Measurements from ENCODE around the gene TNFSF9. TPM values are rescaled to one million over a fixed set of nuclear protein-coding genes. Genes with fewer than 3 reads are reported as not detected.
A peak's percentile ranks its signal among the peaks of the same experiment; 100 is the strongest.

The TNFSF9 gene, protein sequence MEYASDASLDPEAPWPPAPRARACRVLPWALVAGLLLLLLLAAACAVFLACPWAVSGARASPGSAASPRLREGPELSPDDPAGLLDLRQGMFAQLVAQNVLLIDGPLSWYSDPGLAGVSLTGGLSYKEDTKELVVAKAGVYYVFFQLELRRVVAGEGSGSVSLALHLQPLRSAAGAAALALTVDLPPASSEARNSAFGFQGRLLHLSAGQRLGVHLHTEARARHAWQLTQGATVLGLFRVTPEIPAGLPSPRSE
- total RNA-seq = 1 to 10 TPM in 2 of 4 donors, not detected in 2; 1.1 to 1.8 TPM

DNA sequence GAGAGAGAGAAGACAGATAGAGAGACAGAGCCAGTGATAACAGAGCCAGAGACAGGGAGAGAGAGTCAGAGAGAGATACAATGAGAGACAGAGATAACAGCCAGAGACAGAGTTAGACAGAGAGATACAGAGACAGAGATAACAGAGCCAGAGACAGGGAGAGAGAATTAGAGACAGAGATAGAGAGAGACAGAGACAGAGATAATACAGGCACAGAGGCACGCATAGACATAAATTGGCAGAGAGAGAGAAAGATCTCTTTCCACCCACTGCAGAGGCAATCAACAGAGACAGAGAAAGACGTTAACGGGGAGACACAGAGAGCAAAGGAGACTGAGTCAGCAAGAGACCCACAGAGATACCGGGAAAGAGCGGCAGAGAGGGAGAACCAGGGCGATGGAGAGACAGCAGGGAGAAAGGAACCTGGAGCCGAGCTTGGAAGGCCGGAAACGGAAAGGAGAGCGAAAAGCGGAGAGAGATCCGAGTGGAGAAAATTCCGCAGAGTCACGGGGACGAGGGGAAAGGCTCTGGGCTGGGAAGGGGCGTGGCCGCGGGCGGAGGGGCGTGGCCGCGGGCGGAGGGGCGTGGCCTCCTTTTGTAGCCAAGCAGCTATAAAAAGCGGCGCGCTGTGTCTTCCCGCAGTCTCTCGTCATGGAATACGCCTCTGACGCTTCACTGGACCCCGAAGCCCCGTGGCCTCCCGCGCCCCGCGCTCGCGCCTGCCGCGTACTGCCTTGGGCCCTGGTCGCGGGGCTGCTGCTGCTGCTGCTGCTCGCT, at the start of gene TNFSF9:
TNFSF9 (plus strand) TSS at position 641 of the 777 bp plus-strand sequence; CDS start at position 652, 11 bp downstream.
- ATAC-seq = peak; percentile 95
- peak; percentile 82 to 85 for DNase-seq
- Histone ChIP-seq H3K36me3 (no peaks in the 10 kb centered on the region), H3K9me3 (no peaks in the 10 kb centered on the region), H3K4me1 (peaks cover 25 to 29% of the 10 kb centered on the region in 2 donors), H3K4me3 (peak within 1 kb of the TSS; percentile 67 to 75 (median 74)), H3K27me3 (peaks cover 8 to 23% (median 10%) of the 10 kb centered on the region in 3 donors), H3K27ac (peak within 1 kb of the TSS; percentile 74 to 90 (median 86))
- in situ Hi-C loops (cut with MboI; ENCODE audit: low sequenced_read_pairs in 4 of 4) = no loop called here
- peak; percentile 82 to 92 for TF ChIP-seq POLR2A (IDR thresholded peaks at IDR 0.05)
- TF ChIP-seq, protein P1, sequence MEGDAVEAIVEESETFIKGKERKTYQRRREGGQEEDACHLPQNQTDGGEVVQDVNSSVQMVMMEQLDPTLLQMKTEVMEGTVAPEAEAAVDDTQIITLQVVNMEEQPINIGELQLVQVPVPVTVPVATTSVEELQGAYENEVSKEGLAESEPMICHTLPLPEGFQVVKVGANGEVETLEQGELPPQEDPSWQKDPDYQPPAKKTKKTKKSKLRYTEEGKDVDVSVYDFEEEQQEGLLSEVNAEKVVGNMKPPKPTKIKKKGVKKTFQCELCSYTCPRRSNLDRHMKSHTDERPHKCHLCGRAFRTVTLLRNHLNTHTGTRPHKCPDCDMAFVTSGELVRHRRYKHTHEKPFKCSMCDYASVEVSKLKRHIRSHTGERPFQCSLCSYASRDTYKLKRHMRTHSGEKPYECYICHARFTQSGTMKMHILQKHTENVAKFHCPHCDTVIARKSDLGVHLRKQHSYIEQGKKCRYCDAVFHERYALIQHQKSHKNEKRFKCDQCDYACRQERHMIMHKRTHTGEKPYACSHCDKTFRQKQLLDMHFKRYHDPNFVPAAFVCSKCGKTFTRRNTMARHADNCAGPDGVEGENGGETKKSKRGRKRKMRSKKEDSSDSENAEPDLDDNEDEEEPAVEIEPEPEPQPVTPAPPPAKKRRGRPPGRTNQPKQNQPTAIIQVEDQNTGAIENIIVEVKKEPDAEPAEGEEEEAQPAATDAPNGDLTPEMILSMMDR (IDR thresholded peaks at IDR 0.05 in 4 of 5, conservative IDR thresholded peaks at IDR 0.05 in 1 of 5) = no peak
- intact Hi-C loops (cut with DNase I; ENCODE audit: low total_unique reads) = loop anchor here (2.0 to 5.0 kb wide), 3 partner anchors 14 to 207 kb away; partner anchors contain the start of genes GPR108, SLC25A23 and TRIP10

DNA sequence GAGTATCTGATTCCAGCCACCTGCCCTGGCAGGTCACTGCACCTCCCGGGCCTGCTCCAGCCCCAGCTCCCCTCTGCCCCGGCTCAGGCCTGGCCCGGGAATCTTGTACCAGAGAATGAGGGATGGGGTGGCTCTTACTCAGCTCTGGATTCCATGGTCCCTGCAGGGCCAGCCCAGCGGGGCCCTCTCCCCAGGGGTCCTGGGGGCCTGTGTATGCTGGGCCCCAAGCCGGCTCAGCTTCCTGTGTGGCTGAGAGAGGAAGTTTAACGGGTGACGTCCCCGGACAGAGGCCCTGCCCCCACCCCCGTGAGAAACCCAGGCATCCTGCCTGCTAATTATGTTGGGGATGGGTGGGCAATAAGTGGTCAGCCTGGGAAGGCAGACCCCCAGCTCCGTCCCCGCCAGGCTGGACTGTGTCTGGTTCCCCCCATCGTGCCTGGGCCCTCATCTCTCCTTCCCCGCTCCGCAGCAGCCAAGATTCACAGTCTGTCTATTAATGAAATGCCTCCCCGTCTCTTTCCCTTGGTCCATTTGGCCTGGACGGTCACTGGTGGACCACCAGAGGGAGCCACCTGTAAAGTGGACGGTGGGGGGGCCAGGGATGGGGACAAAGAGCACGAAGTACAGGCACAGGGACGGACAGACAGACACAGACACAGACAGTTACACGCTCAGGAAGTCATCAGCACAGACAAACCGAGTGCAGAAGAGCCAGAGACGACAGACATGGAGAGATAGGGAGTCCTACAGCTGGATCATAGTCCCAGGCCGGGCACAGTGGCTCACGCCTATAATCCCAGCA, 49.1 kb upstream of the TNFSF9 start, which contains the start of gene DENND1C:
DENND1C (minus strand) TSS at position 247 of the 802 bp plus-strand sequence; CDS start at position 155, 92 bp downstream.
- no peak for TF ChIP-seq POLR2A (IDR thresholded peaks at IDR 0.05)
- TF ChIP-seq, protein P1 (IDR thresholded peaks at IDR 0.05 in 4 of 5, conservative IDR thresholded peaks at IDR 0.05 in 1 of 5) = peak in 3 of 5 experiments; percentile 21 to 36 (median 26)
- Histone ChIP-seq H3K9me3 (no peaks in the 10 kb centered on the region), H3K4me3 (peak within 1 kb of the TSS in 2 of 4 donors; percentile 13 to 28), H3K27ac (no peak within 1 kb of the TSS), H3K4me1 (no peaks in the 10 kb centered on the region), H3K27me3 (peaks cover 6 to 20% (median 20%) of the 10 kb centered on the region in 3 donors), H3K36me3 (no peaks in the 10 kb centered on the region)
- in situ Hi-C loops (cut with MboI; ENCODE audit: low sequenced_read_pairs in 4 of 4) (no loop called here), intact Hi-C loops (cut with DNase I; ENCODE audit: low total_unique reads) (no loop called here)
- no peak for ATAC-seq
- no peak for DNase-seq

DNA sequence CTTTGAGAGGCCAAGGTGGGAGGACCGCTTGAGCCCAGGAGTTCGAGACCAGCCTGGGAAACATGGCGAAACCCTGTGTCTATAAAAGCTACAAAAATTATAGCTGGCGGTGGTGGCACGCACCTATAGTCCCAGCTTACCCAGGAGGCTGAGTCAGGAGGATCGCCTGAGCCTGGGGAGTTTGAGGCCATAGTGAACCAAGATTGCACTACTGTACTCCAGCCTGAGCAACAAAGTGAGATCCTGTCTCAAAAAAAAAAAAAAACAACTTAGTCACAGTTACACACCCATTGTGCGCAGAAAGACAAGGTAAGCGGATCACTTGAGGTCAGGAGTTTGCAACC, 48.5 kb upstream of the TNFSF9 start:
- intact Hi-C loops (cut with DNase I; ENCODE audit: low total_unique reads) (no loop called here), in situ Hi-C loops (cut with MboI; ENCODE audit: low sequenced_read_pairs in 4 of 4) (no loop called here)
- DNase-seq (no peak), ATAC-seq (no peak)
- Histone ChIP-seq H3K27me3 (peaks cover under 1 to 14% (median 14%) of the 10 kb centered on the region in 3 donors), H3K4me1 (no peaks in the 10 kb centered on the region), H3K4me3 (no peak overlapping the region), H3K27ac (no peak overlapping the region), H3K9me3 (no peaks in the 10 kb centered on the region), H3K36me3 (no peaks in the 10 kb centered on the region)
- TF ChIP-seq, protein P1 (IDR thresholded peaks at IDR 0.05 in 4 of 5, conservative IDR thresholded peaks at IDR 0.05 in 1 of 5) = no peak
- TF ChIP-seq POLR2A (IDR thresholded peaks at IDR 0.05) = no peak

DNA sequence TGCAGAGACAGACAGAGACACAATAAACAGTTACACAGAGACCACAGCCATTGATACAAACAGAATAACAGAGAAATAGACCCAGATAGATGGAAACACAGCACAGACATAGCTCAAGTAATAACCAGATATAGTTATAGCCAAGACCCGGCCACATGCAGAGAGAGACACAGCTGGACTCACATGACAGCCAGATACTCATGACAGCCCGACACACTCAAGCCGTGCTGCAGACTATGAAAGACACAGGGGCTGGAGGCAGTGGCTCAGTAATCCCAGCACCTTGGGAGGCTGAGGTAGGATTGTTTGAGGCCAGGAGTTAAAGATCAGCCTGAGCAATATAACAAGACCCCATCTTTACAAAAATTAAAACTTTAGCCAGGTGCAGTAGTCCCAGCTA, 47.6 kb upstream of the TNFSF9 start:
- no peaks in the 10 kb centered on the region for H3K36me3 ChIP-seq
- H3K4me3 ChIP-seq = no peak overlapping the region
- H3K27me3 ChIP-seq = peaks cover 0 to 11% (median 8%) of the 10 kb centered on the region in 3 donors
- no peak for TF ChIP-seq POLR2A (IDR thresholded peaks at IDR 0.05)
- TF ChIP-seq, protein P1 (IDR thresholded peaks at IDR 0.05 in 4 of 5, conservative IDR thresholded peaks at IDR 0.05 in 1 of 5) = no peak
- H3K9me3 ChIP-seq = no peaks in the 10 kb centered on the region
- H3K4me1 ChIP-seq = no peaks in the 10 kb centered on the region
- no peak for ATAC-seq
- H3K27ac ChIP-seq = no peak overlapping the region
- no peak for DNase-seq
- in situ Hi-C loops (cut with MboI; ENCODE audit: low sequenced_read_pairs in 4 of 4) (no loop called here), intact Hi-C loops (cut with DNase I; ENCODE audit: low total_unique reads) (no loop called here)
